ENCODE results near the gene CCL25. TPM values are rescaled to one million over a fixed set of nuclear protein-coding genes. Genes with fewer than 3 reads are reported as not detected.

The CCL25 gene
- total RNA-seq, 4 donors from 2014 or later: not detected

DNA sequence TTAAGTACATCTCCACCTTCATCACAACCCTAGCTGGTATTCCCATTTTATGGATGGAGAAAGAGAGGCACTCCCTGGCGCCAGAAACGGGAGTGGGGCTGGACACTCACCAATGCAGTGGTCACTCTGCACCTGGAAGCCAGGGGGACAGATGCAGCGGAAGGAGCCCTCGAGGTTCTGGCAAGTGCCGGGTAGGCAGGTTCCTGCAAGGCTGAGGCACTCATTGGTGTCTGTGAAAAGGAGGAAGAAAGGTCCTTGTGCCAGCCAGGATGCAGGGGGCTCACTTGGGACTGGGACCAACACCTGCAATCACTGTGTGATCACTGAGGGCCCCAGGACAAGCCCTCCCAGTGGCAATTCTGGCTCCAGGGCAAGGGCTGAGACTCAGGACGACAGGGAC, 41.8 kb downstream of the CCL25 start:
- peaks cover 7 to 56% (median 36%) of the 10 kb centered on the region in 4 donors for H3K9me3 ChIP-seq
- peaks cover 0 to 14% (median 0%) of the 10 kb centered on the region in 4 donors for H3K27me3 ChIP-seq
- TF ChIP-seq POLR2A (IDR thresholded peaks at IDR 0.05; ENCODE audit: low read depth): no peak
- TF ChIP-seq, protein P1, sequence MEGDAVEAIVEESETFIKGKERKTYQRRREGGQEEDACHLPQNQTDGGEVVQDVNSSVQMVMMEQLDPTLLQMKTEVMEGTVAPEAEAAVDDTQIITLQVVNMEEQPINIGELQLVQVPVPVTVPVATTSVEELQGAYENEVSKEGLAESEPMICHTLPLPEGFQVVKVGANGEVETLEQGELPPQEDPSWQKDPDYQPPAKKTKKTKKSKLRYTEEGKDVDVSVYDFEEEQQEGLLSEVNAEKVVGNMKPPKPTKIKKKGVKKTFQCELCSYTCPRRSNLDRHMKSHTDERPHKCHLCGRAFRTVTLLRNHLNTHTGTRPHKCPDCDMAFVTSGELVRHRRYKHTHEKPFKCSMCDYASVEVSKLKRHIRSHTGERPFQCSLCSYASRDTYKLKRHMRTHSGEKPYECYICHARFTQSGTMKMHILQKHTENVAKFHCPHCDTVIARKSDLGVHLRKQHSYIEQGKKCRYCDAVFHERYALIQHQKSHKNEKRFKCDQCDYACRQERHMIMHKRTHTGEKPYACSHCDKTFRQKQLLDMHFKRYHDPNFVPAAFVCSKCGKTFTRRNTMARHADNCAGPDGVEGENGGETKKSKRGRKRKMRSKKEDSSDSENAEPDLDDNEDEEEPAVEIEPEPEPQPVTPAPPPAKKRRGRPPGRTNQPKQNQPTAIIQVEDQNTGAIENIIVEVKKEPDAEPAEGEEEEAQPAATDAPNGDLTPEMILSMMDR (IDR thresholded peaks at IDR 0.05): no peak
- TF ChIP-seq EP300 (IDR thresholded peaks at IDR 0.05): no peak
- TF ChIP-seq POLR2AphosphoS5 (IDR thresholded peaks at IDR 0.05): no peak
- no peaks in the 10 kb centered on the region for H3K4me1 ChIP-seq
- 88% methylated on average over 6 of the region's 6 CpGs for WGBS
- intact Hi-C loops (cut with DNase I): no loop called here
- no peak overlapping the region for H3K27ac ChIP-seq (replicated peaks in 1 of 4)
- DNase-seq (ENCODE audit: extremely low spot score): no peak
- no peaks in the 10 kb centered on the region for H3K36me3 ChIP-seq
- H3K4me3 ChIP-seq: no peak overlapping the region

DNA sequence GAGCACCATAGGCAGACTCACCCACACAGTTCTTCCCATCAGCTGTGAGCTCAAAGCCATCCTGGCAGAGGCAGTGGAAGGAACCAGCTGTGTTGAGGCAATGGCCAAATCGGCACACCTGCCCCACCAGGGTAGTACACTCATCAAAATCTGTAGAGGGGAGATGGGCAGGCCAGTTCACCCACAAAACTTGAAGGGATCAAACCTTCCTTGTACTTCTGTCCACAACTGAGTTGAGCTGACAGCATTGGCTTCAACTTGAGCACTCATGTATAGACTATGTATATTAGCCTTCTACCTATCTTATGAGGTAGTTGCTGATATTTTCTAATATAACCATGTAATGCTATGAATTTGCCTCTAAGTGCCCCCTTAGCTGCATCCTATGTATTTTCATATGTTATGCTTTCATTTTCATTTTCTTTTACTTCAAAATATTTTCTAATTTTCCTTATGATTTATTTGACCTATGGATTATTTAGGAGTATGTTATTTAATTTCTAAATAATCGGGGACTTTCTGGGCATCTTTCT, 42.9 kb downstream of the CCL25 start:
- DNase-seq (ENCODE audit: extremely low spot score): no peak
- intact Hi-C loops (cut with DNase I): no loop called here
- WGBS: 81% methylated on average over 2 of the region's 2 CpGs
- Histone ChIP-seq H3K9me3 (peaks cover 7 to 49% (median 36%) of the 10 kb centered on the region in 4 donors), H3K27me3 (peaks cover 0 to 14% (median 0%) of the 10 kb centered on the region in 4 donors), H3K4me1 (no peaks in the 10 kb centered on the region), H3K4me3 (no peak overlapping the region), H3K27ac (replicated peaks in 1 of 4) (no peak overlapping the region), H3K36me3 (no peaks in the 10 kb centered on the region)
- TF ChIP-seq POLR2AphosphoS5 (IDR thresholded peaks at IDR 0.05) (no peak), POLR2A (IDR thresholded peaks at IDR 0.05; ENCODE audit: low read depth) (no peak), EP300 (IDR thresholded peaks at IDR 0.05) (no peak)
- TF ChIP-seq, protein P1 (IDR thresholded peaks at IDR 0.05): no peak

DNA sequence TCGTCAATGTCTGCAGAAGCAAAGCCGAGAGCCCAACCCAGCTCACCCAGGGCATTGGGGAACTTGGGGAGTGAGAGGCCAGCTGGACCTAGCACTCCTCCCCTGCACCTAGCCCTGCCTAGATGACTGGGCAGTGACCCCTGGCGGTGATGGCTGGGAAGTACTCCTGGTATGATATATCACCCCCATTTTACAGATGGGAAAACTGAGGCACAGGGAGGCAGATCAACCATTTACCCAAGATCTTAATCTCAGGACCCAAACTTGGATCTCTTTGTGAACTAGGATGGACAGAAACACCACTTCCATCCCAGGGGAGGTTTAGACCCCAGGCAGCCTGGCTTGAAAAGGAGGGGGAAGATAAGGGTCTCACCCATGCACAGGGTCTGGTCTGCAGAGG, 43.5 kb downstream of the CCL25 start:
- Histone ChIP-seq H3K27ac (replicated peaks in 1 of 4) (no peak overlapping the region), H3K4me3 (no peak overlapping the region), H3K27me3 (peaks cover 0 to 14% (median 0%) of the 10 kb centered on the region in 4 donors), H3K4me1 (no peaks in the 10 kb centered on the region), H3K9me3 (peaks cover 7 to 49% (median 36%) of the 10 kb centered on the region in 4 donors), H3K36me3 (no peaks in the 10 kb centered on the region)
- DNase-seq (ENCODE audit: extremely low spot score): no peak
- no peak for TF ChIP-seq POLR2AphosphoS5 (IDR thresholded peaks at IDR 0.05)
- TF ChIP-seq POLR2A (IDR thresholded peaks at IDR 0.05; ENCODE audit: low read depth): no peak
- TF ChIP-seq, protein P1 (IDR thresholded peaks at IDR 0.05): no peak
- TF ChIP-seq EP300 (IDR thresholded peaks at IDR 0.05): no peak
- 93% methylated on average over 3 of the region's 3 CpGs for WGBS
- intact Hi-C loops (cut with DNase I): no loop called here

DNA sequence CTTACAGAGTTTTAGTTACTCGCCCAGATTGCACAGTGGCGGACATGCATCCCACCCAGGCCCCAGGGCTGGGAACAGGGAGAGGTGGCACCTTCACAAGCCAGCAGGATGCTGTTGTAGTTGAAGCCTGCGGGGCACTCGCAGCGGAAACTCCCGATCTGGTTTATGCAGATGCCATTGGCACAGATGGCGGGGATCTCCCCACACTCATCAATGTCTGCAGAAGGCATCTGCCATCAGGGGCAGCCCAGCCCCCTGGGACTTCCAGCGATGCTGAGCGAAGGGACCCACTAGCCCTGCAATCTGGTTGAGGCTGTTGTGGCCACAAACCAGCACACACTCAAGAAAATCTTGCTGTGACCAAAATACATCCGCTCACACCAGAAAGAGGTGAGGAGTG, 44.6 kb downstream of the CCL25 start:
- H3K4me3 ChIP-seq: no peak overlapping the region
- WGBS: 100% methylated on average over 5 of the region's 10 CpGs
- TF ChIP-seq, protein P1 (IDR thresholded peaks at IDR 0.05): no peak
- TF ChIP-seq POLR2AphosphoS5 (IDR thresholded peaks at IDR 0.05): no peak
- TF ChIP-seq POLR2A (IDR thresholded peaks at IDR 0.05; ENCODE audit: low read depth): no peak
- no peak for TF ChIP-seq EP300 (IDR thresholded peaks at IDR 0.05)
- H3K36me3 ChIP-seq: no peaks in the 10 kb centered on the region
- no peak overlapping the region for H3K27ac ChIP-seq (replicated peaks in 1 of 4)
- no peak for DNase-seq (ENCODE audit: extremely low spot score)
- peaks cover 7 to 49% (median 36%) of the 10 kb centered on the region in 4 donors for H3K9me3 ChIP-seq
- intact Hi-C loops (cut with DNase I): no loop called here
- no peaks in the 10 kb centered on the region for H3K4me1 ChIP-seq
- H3K27me3 ChIP-seq: peaks cover 0 to 21% (median 0%) of the 10 kb centered on the region in 4 donors
